ENCODE results near the gene FBXW7. TPM values are rescaled to one million over a fixed set of nuclear protein-coding genes. Genes with fewer than 3 reads are reported as not detected.

The FBXW7 gene
- 10 to 100 TPM; 35.8 to 37.8 TPM for total RNA-seq

GRCh38 chr4:152535903-152536544 is at the start of gene FBXW7:
FBXW7 (minus strand) TSS chr4:152536092; CDS start chr4:152411803, 124,289 bp downstream.
- intact Hi-C loops (cut with micrococcal nuclease) = loop anchor here (1.0 to 10.0 kb wide), 11 partner anchors 18 to 959 kb away; partner anchors contain the start of genes GATB and TMEM154
- peak within 1 kb of the TSS; percentile 95 for H3K4me3 Mint-ChIP-seq
- CTCF ChIA-PET = interaction anchor here (1.0 to 2.6 kb wide), 8 partner anchors 10 to 243 kb away, joined by 3 to 14 read pairs (median 4); partner anchors contain the start of genes ARFIP1 and TIGD4
- peaks cover 57% of the 10 kb centered on the region for H3K4me1 Mint-ChIP-seq (ENCODE audit: low read depth)
- H3K27ac Mint-ChIP-seq = peak within 1 kb of the TSS; percentile 99
- peaks cover 22% of the 10 kb centered on the region for H3K36me3 Mint-ChIP-seq
- POLR2A ChIA-PET = interaction anchor here (0.6 to 4.7 kb wide), 18 partner anchors 9 to 435 kb away, joined by 3 to 81 read pairs (median 4); partner anchors contain the start of genes TIGD4 and TMEM154
- peak; percentile 100 for DNase-seq
- H3K27me3 Mint-ChIP-seq = no peaks in the 10 kb centered on the region
- H3K9me3 Mint-ChIP-seq = peaks cover 2% of the 10 kb centered on the region

GRCh38 chr4:152585023-152585441 is 49.1 kb upstream of the FBXW7 start:
- intact Hi-C loops (cut with micrococcal nuclease) = loop anchor here (1.0 kb wide), 1 partner anchor 31 kb away; no protein-coding TSS in a partner anchor
- H3K27ac Mint-ChIP-seq = peak overlapping the region; percentile 86
- no peaks in the 10 kb centered on the region for H3K36me3 Mint-ChIP-seq
- ChIA-PET POLR2A (interaction anchor here (1.5 kb wide), 1 partner anchor 48 kb away, joined by 3 read pairs; no protein-coding TSS in a partner anchor), CTCF (interaction anchor here (0.7 kb wide), 1 partner anchor 190 kb away, joined by 3 read pairs; no protein-coding TSS in a partner anchor)
- peaks cover 6% of the 10 kb centered on the region for H3K9me3 Mint-ChIP-seq
- peak; percentile 17 for DNase-seq
- no peaks in the 10 kb centered on the region for H3K27me3 Mint-ChIP-seq
- peak overlapping the region; percentile 69 for H3K4me3 Mint-ChIP-seq
- H3K4me1 Mint-ChIP-seq (ENCODE audit: low read depth) = peaks cover 23% of the 10 kb centered on the region

GRCh38 chr4:152581536-152582160 is 45.8 kb upstream of the FBXW7 start:
- H3K4me1 Mint-ChIP-seq (ENCODE audit: low read depth) = peaks cover 19% of the 10 kb centered on the region
- no peaks in the 10 kb centered on the region for H3K27me3 Mint-ChIP-seq
- intact Hi-C loops (cut with micrococcal nuclease) = no loop called here
- no peak overlapping the region for H3K4me3 Mint-ChIP-seq
- POLR2A ChIA-PET = no interaction called here
- peaks cover 2% of the 10 kb centered on the region for H3K9me3 Mint-ChIP-seq
- no peaks in the 10 kb centered on the region for H3K36me3 Mint-ChIP-seq
- no peak for DNase-seq
- H3K27ac Mint-ChIP-seq = no peak overlapping the region
- CTCF ChIA-PET = no interaction called here

- peaks cover 5% of the 10 kb centered on the region for H3K4me1 Mint-ChIP-seq (ENCODE audit: low read depth)
- H3K9me3 Mint-ChIP-seq = no peaks in the 10 kb centered on the region
- DNase-seq = no peak
- H3K27me3 Mint-ChIP-seq = no peaks in the 10 kb centered on the region
- POLR2A ChIA-PET = no interaction called here
- no peak overlapping the region for H3K4me3 Mint-ChIP-seq
- intact Hi-C loops (cut with micrococcal nuclease) = no loop called here
- no peak overlapping the region for H3K27ac Mint-ChIP-seq
- no peaks in the 10 kb centered on the region for H3K36me3 Mint-ChIP-seq
- CTCF ChIA-PET = interaction anchor here (1.0 kb wide), 1 partner anchor 79 kb away, joined by 3 read pairs; no protein-coding TSS in a partner anchor
These were observed 44.0 kb upstream of the FBXW7 start for GRCh38 chr4:152579916-152580315.

- intact Hi-C loops (cut with micrococcal nuclease) = no loop called here
- DNase-seq = no peak
- no peaks in the 10 kb centered on the region for H3K9me3 Mint-ChIP-seq
- CTCF ChIA-PET = interaction anchor here (1.0 kb wide), 1 partner anchor 78 kb away, joined by 3 read pairs; no protein-coding TSS in a partner anchor
- H3K4me1 Mint-ChIP-seq (ENCODE audit: low read depth) = no peaks in the 10 kb centered on the region
- no peak overlapping the region for H3K4me3 Mint-ChIP-seq
- POLR2A ChIA-PET = no interaction called here
- H3K27me3 Mint-ChIP-seq = no peaks in the 10 kb centered on the region
- H3K36me3 Mint-ChIP-seq = no peaks in the 10 kb centered on the region
- no peak overlapping the region for H3K27ac Mint-ChIP-seq
These were observed 43.3 kb upstream of the FBXW7 start for GRCh38 chr4:152579107-152579764.

- Mint-ChIP-seq H3K4me1 (ENCODE audit: low read depth) (no peaks in the 10 kb centered on the region), H3K36me3 (no peaks in the 10 kb centered on the region), H3K9me3 (no peaks in the 10 kb centered on the region), H3K4me3 (no peak overlapping the region), H3K27me3 (no peaks in the 10 kb centered on the region), H3K27ac (no peak overlapping the region)
- CTCF ChIA-PET = interaction anchor here (0.9 kb wide), 1 partner anchor 77 kb away, joined by 4 read pairs; no protein-coding TSS in a partner anchor
- no peak for DNase-seq
- intact Hi-C loops (cut with micrococcal nuclease) = no loop called here
- POLR2A ChIA-PET = no interaction called here
These were observed 42.8 kb upstream of the FBXW7 start for GRCh38 chr4:152578670-152579069.

- ChIA-PET POLR2A (no interaction called here), CTCF (interaction anchor here (0.6 to 0.9 kb wide), 2 partner anchors 28 to 76 kb away, joined by 3 to 4 read pairs; no protein-coding TSS in a partner anchor)
- Mint-ChIP-seq H3K36me3 (no peaks in the 10 kb centered on the region), H3K9me3 (no peaks in the 10 kb centered on the region), H3K27ac (no peak overlapping the region), H3K4me1 (ENCODE audit: low read depth) (no peaks in the 10 kb centered on the region), H3K27me3 (no peaks in the 10 kb centered on the region), H3K4me3 (no peak overlapping the region)
- intact Hi-C loops (cut with micrococcal nuclease) = no loop called here
- no peak for DNase-seq
These were observed 42.0 kb upstream of the FBXW7 start for GRCh38 chr4:152577708-152578396.

- no peak overlapping the region for H3K4me3 Mint-ChIP-seq
- no peaks in the 10 kb centered on the region for H3K27me3 Mint-ChIP-seq
- no peaks in the 10 kb centered on the region for H3K9me3 Mint-ChIP-seq
- no peaks in the 10 kb centered on the region for H3K4me1 Mint-ChIP-seq (ENCODE audit: low read depth)
- ChIA-PET POLR2A (no interaction called here), CTCF (no interaction called here)
- no peaks in the 10 kb centered on the region for H3K36me3 Mint-ChIP-seq
- intact Hi-C loops (cut with micrococcal nuclease) = no loop called here
- H3K27ac Mint-ChIP-seq = no peak overlapping the region
- no peak for DNase-seq
These were observed 39.6 kb upstream of the FBXW7 start for GRCh38 chr4:152575533-152575932.

GRCh38 chr4:152573861-152574260 is 38.0 kb upstream of the FBXW7 start:
- no peak overlapping the region for H3K4me3 Mint-ChIP-seq
- intact Hi-C loops (cut with micrococcal nuclease) = no loop called here
- H3K36me3 Mint-ChIP-seq = no peaks in the 10 kb centered on the region
- ChIA-PET POLR2A (no interaction called here), CTCF (interaction anchor here (1.0 kb wide), 1 partner anchor 113 kb away, joined by 3 read pairs; no protein-coding TSS in a partner anchor)
- no peaks in the 10 kb centered on the region for H3K9me3 Mint-ChIP-seq
- no peak for DNase-seq
- no peaks in the 10 kb centered on the region for H3K4me1 Mint-ChIP-seq (ENCODE audit: low read depth)
- no peak overlapping the region for H3K27ac Mint-ChIP-seq
- no peaks in the 10 kb centered on the region for H3K27me3 Mint-ChIP-seq

GRCh38 chr4:152572417-152573086 is 36.7 kb upstream of the FBXW7 start:
- no peak overlapping the region for H3K4me3 Mint-ChIP-seq
- no peaks in the 10 kb centered on the region for H3K9me3 Mint-ChIP-seq
- no peaks in the 10 kb centered on the region for H3K4me1 Mint-ChIP-seq (ENCODE audit: low read depth)
- H3K36me3 Mint-ChIP-seq = no peaks in the 10 kb centered on the region
- CTCF ChIA-PET = interaction anchor here (0.7 kb wide), 1 partner anchor 12 kb away, joined by 3 read pairs; no protein-coding TSS in a partner anchor
- POLR2A ChIA-PET = no interaction called here
- no peaks in the 10 kb centered on the region for H3K27me3 Mint-ChIP-seq
- no peak for DNase-seq
- intact Hi-C loops (cut with micrococcal nuclease) = no loop called here
- no peak overlapping the region for H3K27ac Mint-ChIP-seq

GRCh38 chr4:152571770-152572169 is 35.9 kb upstream of the FBXW7 start:
- DNase-seq = no peak
- H3K9me3 Mint-ChIP-seq = no peaks in the 10 kb centered on the region
- H3K4me1 Mint-ChIP-seq (ENCODE audit: low read depth) = no peaks in the 10 kb centered on the region
- intact Hi-C loops (cut with micrococcal nuclease) = no loop called here
- CTCF ChIA-PET = no interaction called here
- H3K36me3 Mint-ChIP-seq = no peaks in the 10 kb centered on the region
- H3K4me3 Mint-ChIP-seq = no peak overlapping the region
- H3K27ac Mint-ChIP-seq = no peak overlapping the region
- POLR2A ChIA-PET = no interaction called here
- H3K27me3 Mint-ChIP-seq = no peaks in the 10 kb centered on the region
